22Rv1 (cell line): ENCODE measurements around the gene UPK3A.

Experiments
- H3K27ac ChIP-seq: fragments of 450-650 bp; 2 replicates; pipeline ENCODE4 v1.5.1; 2017
- CTCF ChIP-seq: fragments of 450-650 bp; IDR thresholded peaks from 2 replicates; pipeline ENCODE4 v1.5.1; 2017; ENCODE audit warnings: mild to moderate bottlenecking
- ZFX ChIP-seq: fragments of 450-650 bp; IDR thresholded peaks from 2 replicates; pipeline ENCODE4 v1.6.1; 2017; ENCODE audit warnings: antibody characterized with exemption, borderline replicate concordance

UPK3A gene

GRCh38 chr22:45316796-45317526 lies 32.2 kb downstream of the UPK3A start:
- TF ChIP-seq ZFX = no peak
- TF ChIP-seq CTCF = no peak
- H3K27ac ChIP-seq = no peak overlapping the region

- no peak for TF ChIP-seq ZFX
- peak; percentile 56 for TF ChIP-seq CTCF
- H3K27ac ChIP-seq = no peak overlapping the region
These were observed 32.9 kb downstream of the UPK3A start for GRCh38 chr22:45317551-45318167.

GRCh38 chr22:45318168-45318557 lies 33.4 kb downstream of the UPK3A start:
- no peak for TF ChIP-seq CTCF
- H3K27ac ChIP-seq = no peak overlapping the region

- no peak overlapping the region for H3K27ac ChIP-seq
- no peak for TF ChIP-seq ZFX
- no peak for TF ChIP-seq CTCF
These were observed 34.0 kb downstream of the UPK3A start for GRCh38 chr22:45318558-45319323.

GRCh38 chr22:45319324-45319685 lies 34.6 kb downstream of the UPK3A start:
- no peak for TF ChIP-seq CTCF
- TF ChIP-seq ZFX = no peak
- H3K27ac ChIP-seq = no peak overlapping the region

GRCh38 chr22:45320357-45320976 lies 35.7 kb downstream of the UPK3A start:
- H3K27ac ChIP-seq = no peak overlapping the region
- TF ChIP-seq CTCF (no peak), ZFX (no peak)

GRCh38 chr22:45321827-45322226 lies 37.1 kb downstream of the UPK3A start:
- H3K27ac ChIP-seq = no peak overlapping the region

More at GRCh38 chr22:45321827-45322226, 37.1 kb downstream of the UPK3A start:
- TF ChIP-seq CTCF (no peak), ZFX (no peak)
